Stimulated activated CD4-positive, alpha-beta T cell treated with anti-CD3 and anti-CD28 coated beads, Interleukin-15, amount 100 ng/mL, for 24 hours (primary cell): Measurements from ENCODE around the gene TRIM56.
"Not testable (repeated sequence)": the region's sequence is repeated elsewhere in the genome, so short reads cannot be mapped to it uniquely, and the experiment has no call there.

Experiments used
- DNase-seq: peaks from one replicate; pipeline ENCODE4 v3.0.0-alpha.2; 2020

The TRIM56 gene

DNA sequence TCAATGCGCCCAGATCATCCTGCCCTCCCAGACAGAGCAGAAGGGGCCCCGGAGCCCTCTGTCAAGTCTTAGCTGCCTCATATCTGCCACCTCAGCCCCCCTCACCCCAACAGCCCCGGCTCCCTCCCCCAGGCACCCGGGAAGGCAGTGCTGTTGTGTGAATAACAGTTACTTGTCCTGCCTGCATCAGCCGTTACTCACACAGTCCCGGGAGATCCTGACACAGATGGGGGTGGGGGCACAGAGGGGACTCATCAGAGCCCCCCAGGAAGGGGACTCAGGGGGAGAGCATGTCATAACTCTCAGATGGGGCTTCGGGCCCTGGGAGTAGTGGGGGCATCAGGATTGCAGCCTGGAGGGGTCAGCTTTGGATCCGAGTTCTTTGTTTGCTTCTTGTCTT is 29.2 kb downstream of the TRIM56 start:
- DNase-seq = no peak

DNA sequence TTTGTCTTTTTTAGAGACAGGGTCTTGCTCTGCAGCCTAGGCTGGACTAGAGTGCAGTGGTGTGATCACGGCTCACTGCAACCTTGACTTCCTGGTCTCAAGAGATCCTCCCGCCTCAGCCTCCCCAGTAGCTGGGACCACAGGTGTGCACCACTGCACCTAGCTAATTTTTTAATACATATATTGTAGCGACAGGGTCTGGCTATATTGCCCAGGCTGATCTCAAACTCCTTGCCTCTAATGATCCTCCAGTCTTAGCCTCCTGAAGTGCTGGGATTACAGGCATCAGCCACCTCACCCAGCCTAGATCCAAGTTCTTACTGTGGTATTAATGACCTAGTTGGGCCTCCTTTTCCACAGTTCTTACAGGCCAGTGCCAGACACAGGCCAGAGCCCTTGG is 29.9 kb downstream of the TRIM56 start:
- DNase-seq = no peak

GRCh38 chr7:101116898-101117297 is 31.6 kb downstream of the TRIM56 start:
- DNase-seq = no peak

DNA sequence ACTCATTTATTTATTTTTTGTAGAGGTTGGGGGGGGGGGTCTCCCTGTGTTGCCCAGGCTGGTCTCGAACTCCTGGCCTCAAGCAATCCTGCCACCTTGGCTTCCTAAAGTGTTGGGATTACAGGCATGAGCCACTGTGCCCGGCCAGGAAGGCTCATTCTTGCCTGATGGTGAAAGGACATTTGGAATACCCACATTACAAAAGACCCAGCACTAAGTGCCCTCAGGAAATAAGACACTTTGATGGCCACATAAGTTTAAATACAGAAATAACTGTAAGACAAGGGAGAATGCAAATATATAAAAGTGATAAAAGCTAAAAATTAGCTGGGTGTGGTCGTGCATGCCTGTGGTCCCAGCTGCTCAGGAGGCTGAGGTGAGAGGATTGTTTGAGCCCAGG is 33.6 kb downstream of the TRIM56 start:
- DNase-seq = no peak

GRCh38 chr7:101119876-101120275 is 34.6 kb downstream of the TRIM56 start:
- DNase-seq = no peak

GRCh38 chr7:101120315-101120714 is 35.0 kb downstream of the TRIM56 start:
- DNase-seq = no peak

- DNase-seq = not testable (repeated sequence)
Observed at GRCh38 chr7:101121631-101121990, 36.3 kb downstream of the TRIM56 start.

DNA sequence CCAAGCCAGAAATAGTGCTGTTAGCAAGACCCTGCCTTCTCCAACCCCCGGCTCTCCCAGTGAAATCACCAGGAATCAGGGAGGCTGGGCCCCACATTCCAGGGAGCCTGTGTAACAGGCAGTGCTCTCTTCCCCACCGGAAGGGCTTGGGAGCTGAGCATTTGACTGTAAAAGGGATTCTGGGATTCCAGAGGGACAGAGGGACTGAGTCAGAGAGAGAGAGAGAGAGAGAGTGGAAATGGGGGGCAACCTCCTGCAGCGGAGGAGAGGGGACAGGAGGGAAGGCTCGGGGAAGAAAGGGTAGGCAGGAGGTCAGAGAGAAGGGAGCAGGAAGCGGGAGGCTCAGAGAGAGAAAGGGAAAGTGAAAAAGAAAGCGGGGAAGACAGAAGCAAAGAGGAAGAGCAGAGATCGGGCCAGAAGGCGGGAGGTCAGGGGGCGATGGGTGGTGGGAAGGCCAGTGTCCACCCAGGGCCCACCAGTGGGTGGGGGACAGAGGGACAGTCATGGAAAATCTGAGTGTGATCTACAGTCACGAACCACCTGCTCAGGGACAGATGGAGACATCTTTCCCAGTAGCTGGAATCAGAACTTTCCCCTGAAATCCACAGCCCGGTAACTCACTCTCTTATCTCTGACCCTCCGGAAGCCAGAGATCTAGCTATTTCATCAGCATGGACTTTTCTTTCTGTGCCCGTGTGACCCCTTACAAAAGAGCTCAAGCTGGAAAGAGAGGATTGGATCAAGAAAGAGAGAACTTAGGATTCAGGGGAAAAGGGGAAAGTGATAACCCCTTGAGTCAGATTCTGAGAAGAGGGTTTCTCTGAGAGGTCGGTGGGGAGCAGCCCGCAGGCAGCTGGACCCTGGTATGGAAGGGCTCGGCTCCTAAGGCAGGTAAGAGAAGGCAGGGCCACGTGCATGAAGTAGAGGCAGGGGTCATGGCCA is 37.0 kb downstream of the TRIM56 start:
- no peak for DNase-seq

GRCh38 chr7:101122933-101123702 is 37.8 kb downstream of the TRIM56 start:
- DNase-seq = no peak

DNA sequence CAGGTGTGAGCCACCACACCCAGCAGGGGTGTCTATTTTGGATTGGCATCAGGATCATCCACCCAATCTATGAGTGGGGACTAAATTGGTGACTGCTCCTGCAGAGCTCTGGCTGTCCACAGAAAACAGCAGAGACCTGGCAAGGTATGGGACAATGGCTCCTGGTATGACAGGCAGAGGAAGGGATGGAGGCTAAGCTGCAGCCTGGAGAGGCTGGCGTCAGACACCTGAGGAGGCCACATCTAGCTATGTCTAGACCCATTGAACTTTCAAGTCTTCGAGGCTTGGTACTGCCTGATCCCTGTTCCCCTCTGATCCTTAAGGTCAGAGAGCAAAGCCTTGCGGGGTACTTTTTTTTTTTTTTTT is 38.4 kb downstream of the TRIM56 start:
- no peak for DNase-seq

DNA sequence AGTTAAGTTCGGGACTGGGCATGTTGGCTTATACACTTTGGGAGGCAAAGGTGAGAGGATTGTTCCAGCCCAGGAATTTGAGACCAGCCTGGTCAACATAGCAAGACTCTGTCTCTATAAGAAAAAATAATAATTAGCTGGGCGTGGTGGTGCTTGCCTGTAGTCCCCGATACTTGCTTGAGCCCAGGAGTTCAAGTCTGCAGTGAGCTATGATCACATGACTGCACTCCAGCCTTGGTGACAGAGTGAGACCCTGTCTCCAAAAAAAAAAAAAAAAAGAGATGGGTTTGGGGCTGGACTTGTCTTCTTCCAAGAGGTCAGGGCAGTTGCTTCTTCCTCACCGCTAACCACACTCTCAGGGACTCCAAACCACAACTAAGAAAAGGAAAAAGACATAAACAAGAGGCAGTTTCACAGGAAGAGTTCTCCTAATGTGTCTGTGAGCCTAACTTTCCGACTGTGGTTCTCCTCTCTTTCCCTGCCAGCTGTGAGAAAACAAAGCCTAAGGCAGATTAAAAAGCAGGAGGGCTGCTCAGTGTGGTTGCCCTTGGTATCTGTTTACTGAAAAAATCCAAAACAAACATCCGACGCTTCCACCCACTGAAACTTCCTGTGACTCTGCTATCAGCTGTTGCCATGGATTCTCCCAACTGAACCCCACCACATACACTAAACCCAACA is 39.2 kb downstream of the TRIM56 start:
- DNase-seq = no peak

- no peak for DNase-seq
Observed at GRCh38 chr7:101125989-101126650, 40.8 kb downstream of the TRIM56 start.

GRCh38 chr7:101126651-101127459 is 41.6 kb downstream of the TRIM56 start, which contains the start of gene SERPINE1:
TSS of gene SERPINE1 (plus strand) at chr7:101127104. CDS start at chr7:101128394, 1,290 bp downstream.
- DNase-seq = peak; percentile 57

DNA sequence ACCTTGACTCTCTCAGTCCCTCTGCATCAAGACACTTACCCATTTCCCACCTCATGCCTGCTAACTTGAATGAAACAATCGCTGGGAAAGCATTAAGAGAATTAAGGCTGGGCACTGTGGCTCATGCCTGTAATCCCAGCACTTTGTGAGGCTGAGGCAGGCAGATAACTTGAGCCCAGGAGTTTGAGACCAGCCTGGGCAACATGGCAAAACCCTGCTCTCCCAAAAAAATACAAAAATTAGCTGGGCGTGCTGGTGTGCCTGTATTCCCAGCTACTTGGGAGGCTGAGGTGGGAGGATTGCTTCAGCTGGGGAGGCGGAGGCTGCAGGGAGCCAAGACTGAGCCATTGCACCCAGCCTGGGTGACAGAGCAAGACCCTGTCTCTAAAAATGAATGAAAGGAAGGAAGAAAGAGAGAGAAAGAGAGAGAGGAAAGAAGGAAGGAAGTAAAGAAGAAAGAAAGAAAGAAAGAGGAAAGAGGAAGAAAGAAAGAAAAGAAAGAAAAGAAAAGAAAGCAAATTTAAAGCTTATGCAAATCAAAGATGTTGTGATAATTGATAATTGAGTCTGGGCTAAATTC is 42.3 kb downstream of the TRIM56 start:
- DNase-seq = no peak

DNA sequence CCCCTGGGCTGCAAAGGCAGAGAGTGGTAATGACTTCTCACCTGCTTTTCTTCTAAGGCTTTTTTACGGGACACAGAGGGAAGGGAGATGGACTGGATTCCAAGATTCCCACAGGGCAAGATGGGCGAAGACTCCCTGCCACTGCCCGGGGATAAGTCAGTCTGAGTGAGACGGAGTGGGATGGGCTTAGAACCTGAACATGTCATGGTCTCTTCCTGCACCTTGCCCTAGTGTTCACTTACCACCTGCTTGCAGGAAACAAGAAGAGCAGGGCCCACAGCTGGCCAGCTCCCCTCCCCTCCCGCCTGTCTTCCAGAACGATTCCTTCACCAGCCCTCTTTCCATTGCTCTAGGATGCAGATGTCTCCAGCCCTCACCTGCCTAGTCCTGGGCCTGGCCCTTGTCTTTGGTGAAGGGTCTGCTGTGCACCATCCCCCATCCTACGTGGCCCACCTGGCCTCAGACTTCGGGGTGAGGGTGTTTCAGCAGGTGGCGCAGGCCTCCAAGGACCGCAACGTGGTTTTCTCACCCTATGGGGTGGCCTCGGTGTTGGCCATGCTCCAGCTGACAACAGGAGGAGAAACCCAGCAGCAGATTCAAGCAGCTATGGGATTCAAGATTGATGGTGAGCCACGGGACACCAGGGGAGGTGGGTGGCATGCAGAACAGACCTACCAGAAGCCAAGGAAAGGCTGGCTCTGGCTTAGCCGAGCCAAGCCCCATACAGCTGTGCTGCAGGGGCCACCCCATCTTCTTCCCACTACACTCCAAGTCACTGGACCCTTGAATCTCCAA is 43.0 kb downstream of the TRIM56 start:
- no peak for DNase-seq

GRCh38 chr7:101129603-101130117 is 44.4 kb downstream of the TRIM56 start:
- no peak for DNase-seq

DNA sequence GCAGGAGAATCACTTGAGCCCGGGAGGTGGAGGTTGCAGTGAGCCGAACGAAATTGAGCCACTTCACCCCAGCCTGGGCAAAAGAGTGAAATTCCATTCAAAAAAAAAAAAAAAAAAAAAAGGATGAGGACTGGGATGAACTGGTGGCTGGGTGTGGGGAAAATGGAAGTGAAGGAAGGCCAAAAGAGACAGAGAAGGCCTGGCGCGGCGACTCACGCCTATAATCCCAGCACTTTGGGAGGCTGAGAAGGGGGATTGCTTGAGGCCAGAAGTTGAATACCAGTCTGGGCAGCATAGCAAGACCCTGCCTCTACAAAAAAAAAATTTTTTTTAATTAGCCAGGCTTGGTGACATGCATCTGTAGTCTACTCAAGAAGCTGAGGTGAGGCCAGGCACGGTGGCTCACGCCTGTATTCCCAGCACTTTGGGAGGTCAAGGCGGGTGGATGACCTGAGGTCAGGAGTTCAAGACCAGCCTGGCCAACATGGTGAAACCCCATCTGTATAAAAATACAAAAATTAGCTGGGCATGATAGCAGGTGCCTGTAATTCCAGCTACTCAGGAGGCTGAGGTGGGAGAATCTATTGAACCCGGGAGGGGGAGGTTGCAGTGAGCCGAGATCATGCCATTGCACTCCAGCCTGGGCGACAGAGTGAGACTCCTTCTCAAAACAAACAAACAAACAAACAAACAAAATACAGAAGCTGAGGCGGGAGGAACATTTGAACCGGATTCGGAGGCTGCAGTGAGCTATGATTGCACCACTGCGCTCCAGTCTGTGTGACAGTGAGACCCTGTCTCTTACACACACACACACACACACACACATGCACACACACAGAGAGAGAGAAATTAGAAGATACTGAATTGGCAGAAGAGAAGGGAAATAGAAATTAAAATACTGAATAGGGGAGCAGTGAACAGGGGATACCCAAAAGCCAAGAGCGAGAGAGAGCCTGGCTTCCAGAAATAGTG is 47.6 kb downstream of the TRIM56 start:
- not testable (repeated sequence) for DNase-seq

GRCh38 chr7:101133621-101134398 is 48.5 kb downstream of the TRIM56 start:
- DNase-seq = no peak
